HCT116 (cell line): ENCODE measurements around the gene SUB1.

Source experiments
- CEBPB ChIP-seq: IDR thresholded peaks from 2 replicates; pipeline ENCODE4 v1.6.1; 2012; ENCODE audit warnings: low read depth
- ELF1 ChIP-seq: IDR thresholded peaks from 2 replicates; pipeline ENCODE4 v1.6.1; 2012; ENCODE audit warnings: low read depth, borderline replicate concordance
- EZH2 ChIP-seq: fragments of 200-600 bp; sonication (generic); IDR thresholded peaks from 2 replicates; pipeline ENCODE4 v1.6.1; 2017; ENCODE audit warnings: antibody characterized with exemption, mixed run types
- JUND ChIP-seq: IDR thresholded peaks from 2 replicates; pipeline ENCODE4 v1.6.1; 2012
- POLR2A ChIP-seq: IDR thresholded peaks from 2 replicates; pipeline ENCODE4 v1.7.0; 2011; ENCODE audit warnings: borderline replicate concordance; ENCODE audit not compliant: insufficient read depth, insufficient read length; ENCODE audit errors: extremely low read depth
- RAD21 ChIP-seq: IDR thresholded peaks from 2 replicates; pipeline ENCODE4 v1.6.1; 2012; ENCODE audit warnings: low read depth, mild to moderate bottlenecking
- SIN3A ChIP-seq: IDR thresholded peaks from 2 replicates; pipeline ENCODE4 v1.6.1; 2012; ENCODE audit warnings: low read depth
- TCF7L2 ChIP-seq: IDR thresholded peaks from 2 replicates; pipeline ENCODE4 v1.7.0; 2011; ENCODE audit warnings: borderline replicate concordance, inconsistent platforms; ENCODE audit not compliant: insufficient read depth, insufficient read length; ENCODE audit errors: extremely low read depth
- YY1 ChIP-seq: IDR thresholded peaks from 2 replicates; pipeline ENCODE4 v1.6.1; 2011; ENCODE audit warnings: low read length, low read depth, moderate library complexity, mild to moderate bottlenecking; ENCODE audit not compliant: insufficient replicate concordance; ENCODE audit errors: extremely low read depth
- ZNF274 ChIP-seq: fragments of 200-500 bp; sonication (Bioruptor generic); IDR thresholded peaks from 2 replicates; pipeline ENCODE4 v1.6.1; 2014; ENCODE audit warnings: mild to moderate bottlenecking, low read depth, low read length, inconsistent platforms
- TF ChIP-seq, protein P1 (sequence below): IDR thresholded peaks from 2 replicates; pipeline ENCODE4 v1.6.1; 2012
- TF ChIP-seq, protein P2 (sequence below), 3 experiments: fragments of 200-600 bp in 1 of 3; sonication (generic) in 1 of 3; IDR thresholded peaks in 2 of 3; conservative IDR thresholded peaks in 1 of 3; 2 replicates each; pipeline ENCODE4 v1.5.1; 2012 to 2017; ENCODE audit warnings: low read depth in 2 of 3, low read length in 2 of 3, antibody characterized with exemption in 1 of 3, borderline replicate concordance in 1 of 3, control low read depth in 1 of 3, mild to moderate bottlenecking in 1 of 3, mixed read lengths in 1 of 3, mixed run types in 1 of 3, moderate library complexity in 1 of 3; ENCODE audit not compliant: insufficient read depth in 1 of 3
- TF ChIP-seq, protein P3 (sequence below): IDR thresholded peaks from 2 replicates; pipeline ENCODE4 v1.6.1; 2011; ENCODE audit warnings: mild to moderate bottlenecking, low read length, moderate library complexity; ENCODE audit not compliant: insufficient replicate concordance; ENCODE audit errors: extremely low read depth

DNA sequence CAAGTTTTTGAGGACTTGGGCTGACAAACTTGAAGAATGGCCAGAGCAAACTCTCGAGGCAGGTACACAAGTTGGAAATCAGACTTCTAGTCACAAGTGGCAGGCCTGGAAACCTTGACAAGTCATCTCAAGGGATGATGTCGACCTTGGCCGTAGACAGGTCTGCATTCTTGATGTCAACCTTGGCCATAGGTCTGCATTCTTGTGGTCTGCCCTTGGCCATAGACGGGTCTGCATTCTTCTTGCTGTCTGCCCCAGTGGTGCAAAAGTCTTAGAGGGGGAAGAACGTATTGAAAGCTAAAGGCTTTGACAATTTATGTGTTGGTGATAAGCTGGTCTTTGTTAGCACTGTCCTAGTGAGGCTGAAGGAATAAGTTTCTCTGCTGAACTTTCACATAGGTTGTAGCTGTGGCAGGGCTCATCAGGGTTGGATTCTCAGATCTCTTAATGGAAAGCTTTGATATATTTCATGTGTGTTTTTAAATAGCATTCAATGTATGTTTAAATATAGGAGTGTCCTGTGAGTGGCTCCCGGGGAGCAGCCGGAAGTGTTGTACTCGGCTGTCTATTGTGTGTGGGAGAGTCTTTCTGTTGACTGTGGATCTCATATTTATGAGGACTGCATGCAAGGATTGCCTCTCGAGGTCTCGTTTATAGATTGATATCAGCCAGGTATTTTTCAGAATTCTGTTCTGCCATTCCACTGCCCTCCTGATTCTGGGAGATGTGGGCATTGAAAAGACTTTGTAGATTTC is 27.0 kb downstream of the SUB1 start:
- no peak for TF ChIP-seq POLR2A
- no peak for TF ChIP-seq ZNF274
- TF ChIP-seq, protein P1, sequence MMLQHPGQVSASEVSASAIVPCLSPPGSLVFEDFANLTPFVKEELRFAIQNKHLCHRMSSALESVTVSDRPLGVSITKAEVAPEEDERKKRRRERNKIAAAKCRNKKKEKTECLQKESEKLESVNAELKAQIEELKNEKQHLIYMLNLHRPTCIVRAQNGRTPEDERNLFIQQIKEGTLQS, result no peak
- TF ChIP-seq, protein P2, sequence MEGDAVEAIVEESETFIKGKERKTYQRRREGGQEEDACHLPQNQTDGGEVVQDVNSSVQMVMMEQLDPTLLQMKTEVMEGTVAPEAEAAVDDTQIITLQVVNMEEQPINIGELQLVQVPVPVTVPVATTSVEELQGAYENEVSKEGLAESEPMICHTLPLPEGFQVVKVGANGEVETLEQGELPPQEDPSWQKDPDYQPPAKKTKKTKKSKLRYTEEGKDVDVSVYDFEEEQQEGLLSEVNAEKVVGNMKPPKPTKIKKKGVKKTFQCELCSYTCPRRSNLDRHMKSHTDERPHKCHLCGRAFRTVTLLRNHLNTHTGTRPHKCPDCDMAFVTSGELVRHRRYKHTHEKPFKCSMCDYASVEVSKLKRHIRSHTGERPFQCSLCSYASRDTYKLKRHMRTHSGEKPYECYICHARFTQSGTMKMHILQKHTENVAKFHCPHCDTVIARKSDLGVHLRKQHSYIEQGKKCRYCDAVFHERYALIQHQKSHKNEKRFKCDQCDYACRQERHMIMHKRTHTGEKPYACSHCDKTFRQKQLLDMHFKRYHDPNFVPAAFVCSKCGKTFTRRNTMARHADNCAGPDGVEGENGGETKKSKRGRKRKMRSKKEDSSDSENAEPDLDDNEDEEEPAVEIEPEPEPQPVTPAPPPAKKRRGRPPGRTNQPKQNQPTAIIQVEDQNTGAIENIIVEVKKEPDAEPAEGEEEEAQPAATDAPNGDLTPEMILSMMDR (IDR thresholded peaks at IDR 0.05 in 2 of 3, conservative IDR thresholded peaks at IDR 0.05 in 1 of 3; ENCODE audit: borderline replicate concordance in 1 of 3, insufficient read depth in 1 of 3, low read depth in 2 of 3, low read length in 2 of 3), result no peak
- TF ChIP-seq RAD21, result no peak
- TF ChIP-seq SIN3A, result no peak
- no peak for TF ChIP-seq JUND
- TF ChIP-seq CEBPB, result no peak
- no peak for TF ChIP-seq ELF1
- TF ChIP-seq YY1, result no peak
- TF ChIP-seq TCF7L2, result no peak
- TF ChIP-seq, protein P3, sequence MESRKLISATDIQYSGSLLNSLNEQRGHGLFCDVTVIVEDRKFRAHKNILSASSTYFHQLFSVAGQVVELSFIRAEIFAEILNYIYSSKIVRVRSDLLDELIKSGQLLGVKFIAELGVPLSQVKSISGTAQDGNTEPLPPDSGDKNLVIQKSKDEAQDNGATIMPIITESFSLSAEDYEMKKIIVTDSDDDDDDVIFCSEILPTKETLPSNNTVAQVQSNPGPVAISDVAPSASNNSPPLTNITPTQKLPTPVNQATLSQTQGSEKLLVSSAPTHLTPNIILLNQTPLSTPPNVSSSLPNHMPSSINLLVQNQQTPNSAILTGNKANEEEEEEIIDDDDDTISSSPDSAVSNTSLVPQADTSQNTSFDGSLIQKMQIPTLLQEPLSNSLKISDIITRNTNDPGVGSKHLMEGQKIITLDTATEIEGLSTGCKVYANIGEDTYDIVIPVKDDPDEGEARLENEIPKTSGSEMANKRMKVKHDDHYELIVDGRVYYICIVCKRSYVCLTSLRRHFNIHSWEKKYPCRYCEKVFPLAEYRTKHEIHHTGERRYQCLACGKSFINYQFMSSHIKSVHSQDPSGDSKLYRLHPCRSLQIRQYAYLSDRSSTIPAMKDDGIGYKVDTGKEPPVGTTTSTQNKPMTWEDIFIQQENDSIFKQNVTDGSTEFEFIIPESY, result no peak
- TF ChIP-seq EZH2, result no peak
